KG1 (cell line): ENCODE measurements around the gene TRPV4.

Experiments
- DNase-seq: peaks from one replicate; lab custom pipeline; 2025; lab: John Stamatoyannopoulos, UW

Gene TRPV4

DNA sequence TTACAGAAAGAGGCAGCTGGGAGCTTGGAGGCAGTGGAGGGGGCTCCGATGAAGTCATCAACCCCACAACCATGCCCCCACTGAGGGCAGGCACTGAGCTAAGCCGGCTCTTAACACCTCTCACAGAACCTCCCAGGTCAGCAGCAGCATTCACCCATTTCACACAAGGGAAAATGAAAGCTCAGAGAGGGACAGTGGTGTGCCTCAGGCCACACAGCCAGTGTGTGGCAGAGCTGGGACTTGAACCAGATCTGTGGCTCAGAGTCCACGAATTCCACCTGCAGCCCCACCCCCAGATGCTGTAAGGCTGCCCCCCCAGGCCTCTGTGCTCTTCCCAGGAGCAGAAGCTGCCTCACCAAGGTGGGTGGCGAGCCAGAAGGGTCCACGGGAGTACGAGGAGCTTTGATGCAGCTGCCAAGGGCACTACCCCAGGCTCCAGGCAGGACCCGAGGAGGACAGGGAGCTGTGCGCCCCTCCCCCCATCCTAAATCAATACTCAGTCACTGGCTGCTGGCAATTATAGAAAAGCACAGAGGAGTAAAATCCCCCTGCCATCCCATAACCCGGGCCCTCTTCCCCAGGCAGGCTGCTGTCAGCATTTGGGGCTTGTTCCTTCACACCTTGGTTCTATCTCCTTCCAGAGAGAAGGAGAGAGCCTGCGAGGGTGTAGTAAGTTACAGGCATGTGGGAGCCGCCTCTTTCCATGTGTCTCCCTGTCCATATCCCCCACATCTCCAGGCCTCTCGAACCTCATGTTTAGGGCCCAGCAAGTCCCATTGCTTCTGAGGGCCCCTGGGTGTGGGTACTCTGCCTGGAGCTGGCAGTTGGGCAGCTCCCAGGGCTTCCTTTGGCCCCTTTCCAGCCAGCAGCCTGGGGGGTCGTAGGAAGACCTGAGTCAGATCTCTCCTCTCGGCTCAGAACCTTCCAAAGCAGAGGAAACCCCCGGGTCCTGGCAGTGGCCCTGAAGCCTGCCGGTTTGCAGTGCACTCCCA is 72.0 kb downstream of the TRPV4 start:
- no peak for DNase-seq

- no peak for DNase-seq
These were observed 72.9 kb downstream of the TRPV4 start for GRCh38 chr12:109760031-109760929.

DNA sequence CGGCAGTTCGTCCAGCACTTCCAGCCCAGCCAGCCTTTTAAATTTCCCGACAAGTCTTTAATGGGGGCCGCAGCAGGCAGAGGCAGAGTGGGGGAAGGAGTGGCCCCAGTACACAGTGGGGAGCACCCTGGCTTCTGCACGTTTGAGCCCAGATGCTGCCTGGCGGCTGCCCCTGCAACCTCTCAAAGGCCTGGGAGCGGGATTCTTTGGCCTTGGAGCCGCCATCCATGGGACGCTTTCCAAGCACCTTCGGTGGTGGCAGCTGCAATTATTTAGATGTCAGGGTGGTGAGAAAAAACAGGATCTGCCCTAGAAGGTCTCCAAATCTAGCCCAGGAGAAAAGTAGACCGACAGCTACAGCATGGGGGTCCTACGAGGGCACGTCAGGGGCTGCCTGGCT is 73.6 kb downstream of the TRPV4 start:
- DNase-seq: no peak

DNA sequence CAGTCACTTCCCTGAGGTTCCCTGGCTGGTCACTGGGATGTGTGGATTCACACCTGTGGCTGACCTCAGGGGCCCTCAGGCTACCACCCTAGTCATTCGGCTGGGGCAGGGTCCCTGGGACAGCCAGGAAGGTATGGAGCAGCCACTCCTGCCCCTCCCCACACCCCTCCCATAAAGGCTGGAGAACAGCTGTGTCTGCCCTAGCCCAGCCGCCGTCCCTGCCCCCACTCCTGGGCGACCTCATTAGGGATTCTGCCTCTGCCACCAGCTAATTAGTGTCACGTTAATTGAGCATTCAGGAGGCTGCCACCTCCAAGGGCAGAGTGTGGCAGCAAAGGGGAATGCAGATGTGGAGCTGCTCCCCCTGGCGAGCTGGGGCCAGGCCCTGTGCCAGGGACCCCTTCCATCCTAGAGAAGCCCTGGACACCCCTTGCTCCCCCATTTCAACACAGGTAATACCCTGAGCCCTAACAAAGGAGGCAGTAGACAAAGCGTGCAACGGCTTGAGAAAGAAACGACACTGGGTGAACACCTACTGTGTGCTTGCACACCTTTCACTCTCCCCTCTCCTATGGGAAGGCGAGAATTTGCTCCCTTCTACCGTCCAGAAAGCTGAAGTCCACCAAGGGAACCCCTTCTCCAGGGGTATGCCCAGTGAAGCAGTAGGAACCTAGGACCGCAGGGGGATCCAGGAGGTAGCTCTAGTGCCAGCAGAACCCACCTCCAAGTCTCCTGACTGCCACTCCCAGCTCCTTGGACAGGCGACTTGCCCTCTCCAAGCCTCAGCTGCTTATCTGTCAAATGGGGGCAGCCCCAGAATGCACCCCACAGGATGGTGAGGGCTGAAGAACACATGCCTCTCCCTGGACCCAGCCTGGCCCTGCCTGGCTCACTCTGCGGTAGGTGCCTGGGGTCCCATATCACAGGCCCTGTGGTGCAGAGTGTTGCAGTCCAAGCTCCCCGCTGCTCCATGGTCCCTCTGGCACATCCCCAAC is 74.5 kb downstream of the TRPV4 start:
- DNase-seq: no peak

DNA sequence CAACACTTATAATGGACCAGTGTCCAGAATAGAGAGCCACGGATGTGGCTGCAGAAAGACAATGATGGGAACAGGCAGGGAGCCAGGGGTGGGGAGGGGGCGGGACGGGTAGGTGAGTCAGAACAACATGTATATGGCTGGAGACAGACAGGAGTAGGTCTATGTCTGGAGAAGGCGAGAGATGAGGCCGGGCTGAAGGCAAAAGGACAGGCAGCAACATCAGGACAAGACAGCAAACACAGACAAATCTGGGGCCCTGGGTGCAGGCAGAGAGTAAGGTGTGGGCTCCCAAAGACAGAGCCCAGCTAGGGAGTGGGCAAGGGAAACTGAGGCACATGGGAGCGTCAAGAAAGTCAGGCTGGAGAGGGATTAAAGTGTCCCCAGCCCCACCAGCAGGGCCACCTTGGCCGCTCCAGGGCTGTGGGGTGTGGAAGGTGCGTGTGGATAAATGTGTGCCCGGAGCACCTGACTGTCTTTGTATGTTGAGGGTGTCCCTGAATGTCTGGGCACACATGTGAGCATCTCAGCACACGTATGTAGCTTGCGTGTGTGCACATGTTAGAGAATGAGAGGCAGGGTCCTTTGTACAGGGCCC is 75.4 kb downstream of the TRPV4 start:
- DNase-seq: no peak

DNA sequence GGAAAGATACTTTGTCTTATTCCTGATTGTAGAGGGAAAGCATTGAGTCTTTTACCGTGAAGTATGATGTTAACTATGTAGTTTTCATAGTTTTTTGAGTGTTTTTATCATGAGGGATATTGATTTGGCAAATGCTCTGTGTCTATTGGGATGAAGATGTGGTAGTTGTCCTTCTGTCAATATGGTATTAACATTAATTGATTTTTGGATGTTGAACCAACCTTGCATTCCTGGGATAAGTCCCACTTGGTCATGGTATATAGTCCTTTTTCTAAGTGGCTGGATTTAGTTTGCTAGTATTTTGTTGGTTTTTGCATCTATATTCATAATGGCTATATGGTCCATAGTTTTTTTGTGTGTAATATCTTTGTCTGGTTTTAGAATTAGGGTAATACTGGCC is 76.7 kb downstream of the TRPV4 start:
- DNase-seq: no peak

DNA sequence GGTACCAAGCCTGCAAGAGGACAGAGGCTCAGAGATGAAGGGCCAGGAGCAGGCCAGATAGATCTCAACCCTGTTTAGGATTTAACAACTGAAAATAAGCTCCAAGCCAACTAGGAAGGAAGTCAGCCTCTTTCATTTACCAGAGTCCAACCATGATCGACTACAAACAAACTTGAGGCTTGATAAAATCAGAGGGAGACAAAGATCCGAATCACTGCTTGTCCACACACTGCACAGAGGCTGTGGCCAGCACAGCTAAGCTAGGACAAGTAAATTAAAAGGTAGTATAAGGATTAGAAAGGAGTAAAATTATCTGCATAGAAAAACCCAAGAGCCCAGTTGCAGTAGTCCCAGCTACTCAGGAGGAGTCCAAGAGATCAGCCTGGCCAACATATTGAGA is 79.2 kb downstream of the TRPV4 start:
- DNase-seq: no peak

GRCh38 chr12:109753054-109753401 is 80.2 kb downstream of the TRPV4 start:
- no peak for DNase-seq

- DNase-seq: no peak
These were observed 80.8 kb downstream of the TRPV4 start for GRCh38 chr12:109752117-109753053.

DNA sequence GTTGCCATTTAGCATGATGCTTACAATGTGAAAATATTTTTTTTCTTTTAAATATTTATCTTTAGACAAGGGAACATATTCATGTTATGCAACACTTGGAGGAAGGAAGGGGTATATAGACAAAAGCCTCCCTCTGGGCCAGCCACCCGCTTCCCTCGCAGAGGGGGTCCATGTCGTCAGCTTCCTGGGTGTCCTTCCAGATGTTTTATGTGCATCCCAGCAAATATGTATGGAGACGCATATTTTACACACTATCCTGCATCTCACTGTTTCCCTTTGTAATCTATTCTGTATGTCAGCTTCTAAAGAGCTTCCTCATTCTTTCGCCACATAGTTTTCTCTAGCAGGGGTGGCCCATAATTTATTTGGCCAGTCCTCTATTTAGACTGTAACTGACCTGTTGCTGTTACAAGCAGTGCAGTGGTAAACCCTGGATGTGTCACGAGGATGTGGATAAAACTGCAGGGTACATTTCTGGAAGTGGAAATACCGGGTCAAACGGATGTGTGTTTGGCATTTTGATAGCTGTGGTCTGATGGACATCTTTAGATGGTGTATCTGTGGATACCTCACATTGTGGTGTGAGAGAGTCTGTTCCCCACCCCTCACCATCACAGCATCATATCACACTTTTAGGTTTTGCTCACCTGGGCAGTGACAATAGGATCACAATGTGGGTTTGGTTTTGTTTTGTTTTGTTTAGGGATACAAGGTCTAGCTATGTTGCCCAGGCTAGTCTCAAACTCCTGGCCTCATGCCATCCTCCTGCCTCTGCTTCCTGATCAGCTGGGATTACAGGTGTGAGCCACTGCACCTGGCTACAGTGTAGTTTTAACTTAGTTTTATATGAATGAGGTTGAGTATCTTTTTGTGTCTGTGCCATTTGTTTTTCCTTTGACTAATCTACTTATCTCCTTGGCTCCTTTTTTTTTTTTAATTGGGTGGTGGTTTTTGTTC is 87.9 kb downstream of the TRPV4 start:
- DNase-seq: peak; percentile 14

DNA sequence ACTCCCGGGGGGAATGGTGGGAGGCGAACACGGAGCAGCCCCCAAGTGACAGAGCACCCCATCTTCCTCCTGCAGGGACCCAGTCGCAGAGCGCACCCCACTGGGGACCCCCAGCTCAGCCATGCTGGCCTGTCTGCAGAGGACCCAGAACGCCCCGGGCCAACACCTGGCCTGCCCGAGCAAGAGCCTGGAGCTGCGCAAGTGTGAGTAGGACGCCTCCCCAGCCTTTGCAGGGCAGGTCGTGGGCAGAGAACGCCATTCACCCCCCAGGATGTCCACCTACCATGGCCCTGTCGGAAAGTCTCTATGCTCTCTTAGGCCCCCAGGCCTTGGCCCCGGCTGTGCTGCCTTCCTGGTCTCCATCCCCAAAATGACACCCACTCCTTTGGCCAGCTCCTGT is 89.2 kb downstream of the TRPV4 start:
- DNase-seq: no peak

- DNase-seq: no peak
These were observed 89.9 kb downstream of the TRPV4 start for GRCh38 chr12:109743076-109743910.

- DNase-seq: no peak
These were observed 91.1 kb downstream of the TRPV4 start for GRCh38 chr12:109741970-109742703.

- no peak for DNase-seq
These were observed 91.8 kb downstream of the TRPV4 start for GRCh38 chr12:109741286-109741969.

GRCh38 chr12:109740694-109741245 is 92.4 kb downstream of the TRPV4 start:
- DNase-seq: no peak
